WI38 (cell line): ENCODE results near the gene SNAPC4.

Experiments used
- H3K4me3 ChIP-seq: 2 replicates; pipeline ENCODE4 v1.5.1; 2011; ENCODE audit warnings: low read depth, mild to moderate bottlenecking, control low read depth, low read length
- CTCF ChIP-seq: IDR thresholded peaks from 2 replicates; pipeline ENCODE4 v1.5.1; 2012; ENCODE audit warnings: low read depth, mild to moderate bottlenecking, control low read depth, low read length

The SNAPC4 gene

GRCh38 chr9:136381966-136382513, 17.9 kb downstream of the SNAPC4 start:
- H3K4me3 ChIP-seq: no peak overlapping the region
- TF ChIP-seq CTCF: no peak

GRCh38 chr9:136381311-136381710, 18.7 kb downstream of the SNAPC4 start:
- TF ChIP-seq CTCF: no peak
- H3K4me3 ChIP-seq: no peak overlapping the region

- TF ChIP-seq CTCF: no peak
- no peak overlapping the region for H3K4me3 ChIP-seq
Observed at GRCh38 chr9:136380381-136380780, 19.6 kb downstream of the SNAPC4 start.

GRCh38 chr9:136379891-136380290, 20.1 kb downstream of the SNAPC4 start:
- TF ChIP-seq CTCF: no peak
- H3K4me3 ChIP-seq: no peak overlapping the region

GRCh38 chr9:136379401-136379800, 20.6 kb downstream of the SNAPC4 start:
- TF ChIP-seq CTCF: no peak
- H3K4me3 ChIP-seq: no peak overlapping the region

GRCh38 chr9:136379003-136379287, 21.0 kb downstream of the SNAPC4 start:
- no peak for TF ChIP-seq CTCF
- H3K4me3 ChIP-seq: no peak overlapping the region

GRCh38 chr9:136378170-136379002, 21.6 kb downstream of the SNAPC4 start:
- TF ChIP-seq CTCF: no peak
- no peak overlapping the region for H3K4me3 ChIP-seq
